Measurements from ENCODE around the gene AGPAT4.

GRCh38 chr6:161198176-161198575, 75.7 kb downstream of the AGPAT4 start:
- no peak for TF ChIP-seq EZH2 (IDR thresholded peaks at IDR 0.05; ENCODE audit: borderline replicate concordance, low read depth, low read length, poor library complexity, severe bottlenecking)
- TF ChIP-seq, protein P1, sequence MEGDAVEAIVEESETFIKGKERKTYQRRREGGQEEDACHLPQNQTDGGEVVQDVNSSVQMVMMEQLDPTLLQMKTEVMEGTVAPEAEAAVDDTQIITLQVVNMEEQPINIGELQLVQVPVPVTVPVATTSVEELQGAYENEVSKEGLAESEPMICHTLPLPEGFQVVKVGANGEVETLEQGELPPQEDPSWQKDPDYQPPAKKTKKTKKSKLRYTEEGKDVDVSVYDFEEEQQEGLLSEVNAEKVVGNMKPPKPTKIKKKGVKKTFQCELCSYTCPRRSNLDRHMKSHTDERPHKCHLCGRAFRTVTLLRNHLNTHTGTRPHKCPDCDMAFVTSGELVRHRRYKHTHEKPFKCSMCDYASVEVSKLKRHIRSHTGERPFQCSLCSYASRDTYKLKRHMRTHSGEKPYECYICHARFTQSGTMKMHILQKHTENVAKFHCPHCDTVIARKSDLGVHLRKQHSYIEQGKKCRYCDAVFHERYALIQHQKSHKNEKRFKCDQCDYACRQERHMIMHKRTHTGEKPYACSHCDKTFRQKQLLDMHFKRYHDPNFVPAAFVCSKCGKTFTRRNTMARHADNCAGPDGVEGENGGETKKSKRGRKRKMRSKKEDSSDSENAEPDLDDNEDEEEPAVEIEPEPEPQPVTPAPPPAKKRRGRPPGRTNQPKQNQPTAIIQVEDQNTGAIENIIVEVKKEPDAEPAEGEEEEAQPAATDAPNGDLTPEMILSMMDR (conservative IDR thresholded peaks at IDR 0.05; ENCODE audit: low read depth, low read length) = no peak

All from A673 (cell line).